Fibroblast of villous mesenchyme (primary cell): ENCODE results near the gene LAMC1. TPM values are rescaled to one million over a fixed set of nuclear protein-coding genes. Genes with fewer than 3 reads are reported as not detected.

Experiments
- DNase-seq: peaks from one replicate; pipeline ENCODE4 v3.0.0-alpha.2; 2010; ENCODE audit warnings: low read depth
- H3K4me3 ChIP-seq: 2 replicates; pipeline ENCODE4 v1.5.1; 2011; ENCODE audit warnings: low read depth, mild to moderate bottlenecking, low read length
- total RNA-seq: library from RNA; depleted of rRNA; stranded (reverse); fragments of >200 nt; gene quantifications from 2 replicates; pipeline ENCODE4 v1.2.3, GENCODE V29; 2012
- TF ChIP-seq, protein P1 (sequence below): IDR thresholded peaks from 2 replicates; pipeline ENCODE4 v1.5.1; 2012; ENCODE audit warnings: low read depth, mild to moderate bottlenecking, low read length; ENCODE audit not compliant: insufficient read depth

The LAMC1 gene
- total RNA-seq, 1 donor: 761 TPM

GRCh38 chr1:183048087-183049085 lies 25.2 kb downstream of the LAMC1 start:
- TF ChIP-seq, protein P1, sequence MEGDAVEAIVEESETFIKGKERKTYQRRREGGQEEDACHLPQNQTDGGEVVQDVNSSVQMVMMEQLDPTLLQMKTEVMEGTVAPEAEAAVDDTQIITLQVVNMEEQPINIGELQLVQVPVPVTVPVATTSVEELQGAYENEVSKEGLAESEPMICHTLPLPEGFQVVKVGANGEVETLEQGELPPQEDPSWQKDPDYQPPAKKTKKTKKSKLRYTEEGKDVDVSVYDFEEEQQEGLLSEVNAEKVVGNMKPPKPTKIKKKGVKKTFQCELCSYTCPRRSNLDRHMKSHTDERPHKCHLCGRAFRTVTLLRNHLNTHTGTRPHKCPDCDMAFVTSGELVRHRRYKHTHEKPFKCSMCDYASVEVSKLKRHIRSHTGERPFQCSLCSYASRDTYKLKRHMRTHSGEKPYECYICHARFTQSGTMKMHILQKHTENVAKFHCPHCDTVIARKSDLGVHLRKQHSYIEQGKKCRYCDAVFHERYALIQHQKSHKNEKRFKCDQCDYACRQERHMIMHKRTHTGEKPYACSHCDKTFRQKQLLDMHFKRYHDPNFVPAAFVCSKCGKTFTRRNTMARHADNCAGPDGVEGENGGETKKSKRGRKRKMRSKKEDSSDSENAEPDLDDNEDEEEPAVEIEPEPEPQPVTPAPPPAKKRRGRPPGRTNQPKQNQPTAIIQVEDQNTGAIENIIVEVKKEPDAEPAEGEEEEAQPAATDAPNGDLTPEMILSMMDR: no peak
- no peak for DNase-seq
- H3K4me3 ChIP-seq: no peak overlapping the region

- DNase-seq: no peak
- TF ChIP-seq, protein P1: no peak
- H3K4me3 ChIP-seq: no peak overlapping the region
Measured at GRCh38 chr1:183051546-183051945, 28.3 kb downstream of the LAMC1 start.

GRCh38 chr1:183052861-183053260 lies 29.6 kb downstream of the LAMC1 start:
- TF ChIP-seq, protein P1: no peak
- no peak overlapping the region for H3K4me3 ChIP-seq
- no peak for DNase-seq

DNA sequence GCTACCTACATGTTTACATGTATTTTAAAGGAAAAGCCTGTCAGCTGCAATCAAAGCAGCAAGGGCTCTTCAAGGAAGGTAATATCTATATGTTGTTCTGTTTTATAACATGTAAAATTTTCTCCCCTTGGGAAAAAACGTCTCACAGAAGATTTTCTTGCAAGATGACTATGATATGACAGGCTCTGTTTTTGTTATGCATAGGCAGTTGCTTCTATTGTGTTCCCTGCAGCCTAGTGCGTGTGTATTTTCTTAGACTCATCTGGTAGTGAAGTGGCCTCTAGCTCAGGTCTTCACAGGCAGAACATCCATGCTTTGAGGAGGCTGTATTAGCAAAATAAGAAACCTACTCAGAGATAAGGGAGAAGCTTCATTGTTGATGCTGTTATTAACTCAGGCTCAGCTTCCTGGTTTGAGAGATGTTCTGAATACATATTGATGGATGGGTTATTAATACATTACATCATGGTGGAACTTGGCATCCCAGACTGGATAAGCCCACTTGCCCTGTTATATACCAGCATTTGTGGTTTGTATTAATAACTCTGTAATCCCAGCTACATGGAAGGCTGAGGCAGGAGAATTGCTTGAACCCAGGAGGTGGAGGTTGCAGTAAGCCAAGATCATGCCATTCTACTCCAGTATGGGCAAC lies 35.8 kb downstream of the LAMC1 start:
- TF ChIP-seq, protein P1: no peak
- no peak for DNase-seq
- no peak overlapping the region for H3K4me3 ChIP-seq

DNA sequence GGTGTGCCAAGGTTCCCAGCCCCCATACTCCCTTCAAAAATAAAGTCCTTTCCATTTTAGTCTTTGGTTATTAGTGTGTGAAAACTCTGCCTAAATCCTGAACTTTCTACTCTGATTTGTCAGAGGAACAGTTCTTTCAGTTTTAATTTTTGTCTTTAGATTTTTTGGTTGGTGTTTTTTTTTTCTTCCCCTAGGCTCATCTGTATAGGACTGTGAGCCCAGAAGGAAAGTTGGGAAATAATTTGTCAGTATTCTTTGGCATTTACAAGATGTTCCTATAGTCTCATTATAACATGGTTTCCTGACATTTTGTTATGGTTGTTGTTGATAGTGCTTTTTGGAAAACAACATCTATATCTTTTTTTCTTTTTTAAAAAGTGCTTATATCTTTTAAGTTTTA lies 38.0 kb downstream of the LAMC1 start:
- TF ChIP-seq, protein P1: no peak
- H3K4me3 ChIP-seq: no peak overlapping the region
- DNase-seq: no peak

- no peak overlapping the region for H3K4me3 ChIP-seq
- TF ChIP-seq, protein P1: no peak
- DNase-seq: no peak
Measured at GRCh38 chr1:183063349-183063748, 40.1 kb downstream of the LAMC1 start.
